Measurements from ENCODE around the gene GSAP. TPM values are rescaled to one million over a fixed set of nuclear protein-coding genes. Genes with fewer than 3 reads are reported as not detected.

Gene GSAP
- total RNA-seq, 1 donor from 2014 or later: 9.3 TPM

DNA sequence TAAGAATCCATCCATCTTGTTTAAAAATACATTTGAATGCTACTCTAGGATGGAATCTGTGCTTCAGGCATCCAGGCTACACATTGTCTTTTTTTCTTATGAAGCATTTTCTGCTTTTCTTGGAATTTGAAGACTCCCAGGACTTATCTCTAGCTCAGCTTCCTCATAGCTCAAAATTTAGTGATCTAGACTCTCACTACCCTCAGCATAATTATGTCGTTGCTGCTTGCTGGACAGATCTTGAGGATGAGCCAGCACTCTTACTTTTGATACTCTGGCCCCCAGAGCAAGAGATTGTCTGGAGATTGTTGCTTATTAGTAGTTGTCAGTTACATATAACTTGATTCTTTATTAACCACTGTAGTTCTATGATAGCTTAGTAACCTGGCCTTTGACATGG, 133.3 kb downstream of the GSAP start:
- DNase-seq (ENCODE audit: low read depth): no peak

DNA sequence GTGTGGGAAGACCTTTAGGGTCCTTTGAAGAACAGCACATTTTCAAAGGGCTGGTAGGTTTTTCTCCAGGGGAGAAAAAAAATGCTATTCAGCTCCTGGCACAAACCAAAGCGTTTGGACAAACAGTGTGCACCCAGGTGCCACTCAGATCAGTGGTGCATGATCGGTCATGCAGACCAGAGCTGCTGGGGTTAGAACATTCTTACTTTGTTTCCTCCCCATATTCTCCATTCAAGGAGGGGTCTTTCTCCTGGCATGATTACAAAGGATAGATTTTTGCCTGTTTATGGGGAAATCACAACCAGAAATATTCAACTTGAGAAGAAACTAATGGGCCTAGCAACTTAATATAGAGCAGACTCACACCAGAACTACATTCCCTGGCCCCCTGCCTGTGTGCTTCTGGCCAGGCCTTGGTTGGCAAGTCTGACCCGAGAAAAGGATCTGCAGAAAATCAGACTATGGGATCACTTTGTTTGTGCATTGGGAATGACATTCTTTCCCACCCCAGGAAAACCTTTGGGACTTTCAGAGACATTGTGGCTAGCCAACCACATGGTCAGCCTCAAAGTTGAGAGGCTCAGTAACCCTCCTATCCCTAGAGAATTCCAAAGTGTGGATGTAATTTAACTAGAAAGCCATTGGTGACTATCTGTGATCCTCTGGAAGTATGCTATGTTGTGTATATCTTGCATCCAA, 134.2 kb downstream of the GSAP start:
- peak; percentile 78 for DNase-seq (ENCODE audit: low read depth)

GRCh38 chr7:77276120-77276519, 140.0 kb downstream of the GSAP start:
- DNase-seq (ENCODE audit: low read depth): peak; percentile 23

DNA sequence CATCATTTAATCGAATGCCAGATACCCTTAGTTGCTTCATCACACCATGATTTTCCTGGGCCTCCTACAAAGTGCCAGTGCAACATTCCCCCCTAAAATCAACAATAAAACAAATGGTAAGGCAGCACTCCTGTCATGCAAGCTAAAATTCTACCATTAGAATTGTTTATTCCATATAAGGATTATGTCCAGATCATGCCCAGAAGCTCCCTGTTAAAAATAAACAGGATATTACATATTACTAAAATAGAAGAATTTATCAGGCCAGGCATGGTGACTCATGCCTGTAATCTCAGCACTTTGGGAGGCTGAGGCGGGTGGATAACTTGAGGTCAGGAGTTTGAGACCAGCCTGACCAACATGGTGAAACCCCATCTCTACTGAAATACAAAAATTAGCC, 140.5 kb downstream of the GSAP start:
- peak; percentile 75 for DNase-seq (ENCODE audit: low read depth)

GRCh38 chr7:77271766-77272165, 144.4 kb downstream of the GSAP start:
- DNase-seq (ENCODE audit: low read depth): no peak

- DNase-seq (ENCODE audit: low read depth): no peak
Observed at GRCh38 chr7:77270094-77270480, 146.1 kb downstream of the GSAP start.

GRCh38 chr7:77269360-77270093, 146.6 kb downstream of the GSAP start:
- DNase-seq (ENCODE audit: low read depth): peak; percentile 69

DNA sequence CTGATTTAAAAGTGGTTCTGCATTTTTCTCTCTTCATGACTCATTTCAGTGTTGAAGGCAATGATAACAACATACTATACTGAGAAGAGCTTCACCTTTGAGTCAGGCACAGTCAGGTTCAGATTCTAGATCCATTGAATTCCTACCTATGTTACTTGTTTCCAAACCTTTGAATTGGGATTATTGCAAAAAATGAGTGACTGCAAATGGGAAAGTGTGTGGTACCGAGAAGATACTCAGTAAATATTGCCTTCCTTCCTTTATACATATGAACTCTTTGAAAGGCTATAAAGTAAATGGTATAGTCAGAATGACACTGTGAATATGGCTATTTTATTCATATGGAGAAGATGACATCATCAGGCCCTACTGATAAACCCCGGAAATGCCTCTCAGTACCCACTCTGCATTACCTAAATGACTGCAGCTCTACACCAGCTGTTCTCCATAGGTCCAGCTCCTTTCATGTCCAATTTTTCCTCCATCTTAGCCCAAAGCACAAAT, 149.8 kb downstream of the GSAP start:
- peak; percentile 34 for DNase-seq (ENCODE audit: low read depth)

DNA sequence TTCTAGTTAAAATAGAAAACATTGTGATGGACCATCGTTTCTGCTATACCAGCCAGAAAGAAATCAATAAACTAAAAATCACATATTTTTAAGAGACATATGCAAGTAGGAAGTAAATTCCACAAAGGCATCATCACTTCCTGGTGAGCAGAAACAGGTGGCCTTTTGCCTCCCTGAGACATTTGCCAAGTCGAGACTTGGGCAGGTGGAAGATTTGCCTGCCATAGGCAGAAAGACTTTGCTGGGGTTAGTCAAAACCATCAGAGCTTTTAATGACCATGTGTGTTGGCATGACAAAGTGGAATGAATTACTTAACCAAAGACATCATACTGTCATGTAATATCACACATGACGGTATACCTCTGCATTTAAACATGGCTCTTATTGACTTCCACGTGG, 150.5 kb downstream of the GSAP start:
- DNase-seq (ENCODE audit: low read depth): no peak

- DNase-seq (ENCODE audit: low read depth): no peak
Observed at GRCh38 chr7:77262316-77262715, 153.8 kb downstream of the GSAP start.

Other genes with a start within 250 kb of the GSAP start
- 0.30 and 1.0 TPM in 2 replicates for gene FGL2, start 216.5 kb downstream of the GSAP start, total RNA-seq
- gene PTPN12, start 120.9 kb upstream of the GSAP start, total RNA-seq: 40.5 and 105 TPM in 2 replicates